Duodenal mucosa (tissue), 2 donors: ENCODE results near the gene C14orf93.

Source experiments
- H3K27ac ChIP-seq: one replicate; pipeline ENCODE4 v1.7.0; 2013; ENCODE audit warnings: low read depth, low read length
- H3K27me3 ChIP-seq, 2 donors: one replicate each; pipeline ENCODE4 v1.7.0; 2013; ENCODE audit warnings: low read length in 2 of 2, control low read depth in 1 of 2; ENCODE audit not compliant: insufficient read depth in 2 of 2, control insufficient read depth in 1 of 2
- H3K36me3 ChIP-seq, 2 donors: one replicate each; pipeline ENCODE4 v1.7.0; 2013; ENCODE audit warnings: low read length in 2 of 2, control low read depth in 1 of 2; ENCODE audit not compliant: insufficient read depth in 2 of 2, control insufficient read depth in 1 of 2
- H3K4me1 ChIP-seq, 2 donors: one replicate each; pipeline ENCODE4 v1.7.0; 2013; ENCODE audit warnings: low read length in 2 of 2, control low read depth in 1 of 2; ENCODE audit not compliant: insufficient read depth in 2 of 2, control insufficient read depth in 1 of 2
- H3K4me3 ChIP-seq, 2 donors: one replicate each; pipeline ENCODE4 v1.7.0; 2013; ENCODE audit warnings: low read length in 2 of 2, low read depth in 1 of 2
- H3K9ac ChIP-seq, 2 donors: one replicate each; pipeline ENCODE4 v1.7.0; 2013; ENCODE audit warnings: low read length in 2 of 2, low read depth in 1 of 2
- H3K9me3 ChIP-seq, 2 donors: one replicate each; pipeline ENCODE4 v1.7.0; 2013; ENCODE audit warnings: low read length in 2 of 2, control low read depth in 1 of 2; ENCODE audit not compliant: control insufficient read depth in 1 of 2

The C14orf93 gene

DNA sequence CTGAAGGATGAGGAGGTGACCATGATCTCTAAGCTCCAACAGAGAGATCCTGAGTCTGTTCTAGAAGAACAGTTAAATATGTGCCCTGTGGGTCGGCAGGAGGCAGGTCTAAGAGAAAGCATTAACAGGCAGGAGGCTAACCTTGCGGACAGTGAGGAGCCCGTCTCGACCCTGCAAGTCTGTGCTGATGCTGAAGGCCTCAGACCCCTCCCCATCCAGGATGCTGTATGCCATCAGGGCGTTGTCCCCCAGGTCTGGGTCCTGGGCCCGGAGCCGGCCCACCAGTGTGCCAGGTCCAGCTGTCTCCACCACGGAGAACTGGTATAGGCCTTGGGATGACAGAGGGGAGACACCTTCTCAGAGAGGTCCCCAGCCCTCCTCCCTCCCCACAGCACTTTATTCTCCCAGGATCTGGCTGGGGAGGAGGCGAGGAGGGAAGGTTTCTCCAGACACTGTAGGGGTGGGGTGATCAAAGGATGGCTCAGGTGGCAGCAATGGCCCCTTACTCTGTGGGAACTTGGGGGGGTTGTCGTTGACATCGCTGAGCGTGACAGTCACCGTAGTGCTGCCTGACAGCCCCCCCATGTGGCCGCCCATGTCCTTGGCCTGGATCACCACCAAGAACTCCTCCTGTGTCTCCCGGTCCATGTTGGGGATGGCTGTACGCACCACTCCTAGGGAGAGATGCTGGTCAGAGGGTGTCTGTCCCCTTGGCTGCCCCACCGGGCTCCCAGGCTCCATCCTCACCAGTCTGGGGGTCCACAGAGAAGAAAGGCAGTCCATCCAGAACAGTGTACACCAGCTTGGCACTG is 44.3 kb upstream of the C14orf93 start:
- H3K9me3 ChIP-seq = no peaks in the 10 kb centered on the region
- no peak overlapping the region for H3K27ac ChIP-seq
- no peak overlapping the region for H3K4me3 ChIP-seq
- H3K4me1 ChIP-seq = peaks cover 14 to 17% of the 10 kb centered on the region in 2 donors
- H3K36me3 ChIP-seq = peaks cover 6% of the 10 kb centered on the region in 2 donors
- no peaks in the 10 kb centered on the region for H3K27me3 ChIP-seq
- H3K9ac ChIP-seq = no peak overlapping the region

GRCh38 chr14:23053426-23053825 is 43.5 kb upstream of the C14orf93 start:
- H3K27ac ChIP-seq = no peak overlapping the region
- no peaks in the 10 kb centered on the region for H3K9me3 ChIP-seq
- no peaks in the 10 kb centered on the region for H3K36me3 ChIP-seq
- H3K4me1 ChIP-seq = peaks cover 14 to 17% of the 10 kb centered on the region in 2 donors
- H3K4me3 ChIP-seq = no peak overlapping the region
- no peaks in the 10 kb centered on the region for H3K27me3 ChIP-seq
- no peak overlapping the region for H3K9ac ChIP-seq

GRCh38 chr14:23052671-23053070 is 42.7 kb upstream of the C14orf93 start:
- no peak overlapping the region for H3K4me3 ChIP-seq
- H3K36me3 ChIP-seq = no peaks in the 10 kb centered on the region
- H3K27ac ChIP-seq = no peak overlapping the region
- H3K9ac ChIP-seq = no peak overlapping the region
- H3K9me3 ChIP-seq = no peaks in the 10 kb centered on the region
- no peaks in the 10 kb centered on the region for H3K27me3 ChIP-seq
- peaks cover 10 to 14% of the 10 kb centered on the region in 2 donors for H3K4me1 ChIP-seq

- H3K27me3 ChIP-seq = no peaks in the 10 kb centered on the region
- H3K27ac ChIP-seq = no peak overlapping the region
- no peak overlapping the region for H3K9ac ChIP-seq
- H3K4me3 ChIP-seq = no peak overlapping the region
- H3K36me3 ChIP-seq = no peaks in the 10 kb centered on the region
- peaks cover 10 to 14% of the 10 kb centered on the region in 2 donors for H3K4me1 ChIP-seq
- no peaks in the 10 kb centered on the region for H3K9me3 ChIP-seq
Observed at GRCh38 chr14:23052182-23052623, 42.3 kb upstream of the C14orf93 start.

GRCh38 chr14:23051141-23052057 is 41.5 kb upstream of the C14orf93 start:
- Histone ChIP-seq H3K36me3 (no peaks in the 10 kb centered on the region), H3K9ac (no peak overlapping the region), H3K9me3 (no peaks in the 10 kb centered on the region)

DNA sequence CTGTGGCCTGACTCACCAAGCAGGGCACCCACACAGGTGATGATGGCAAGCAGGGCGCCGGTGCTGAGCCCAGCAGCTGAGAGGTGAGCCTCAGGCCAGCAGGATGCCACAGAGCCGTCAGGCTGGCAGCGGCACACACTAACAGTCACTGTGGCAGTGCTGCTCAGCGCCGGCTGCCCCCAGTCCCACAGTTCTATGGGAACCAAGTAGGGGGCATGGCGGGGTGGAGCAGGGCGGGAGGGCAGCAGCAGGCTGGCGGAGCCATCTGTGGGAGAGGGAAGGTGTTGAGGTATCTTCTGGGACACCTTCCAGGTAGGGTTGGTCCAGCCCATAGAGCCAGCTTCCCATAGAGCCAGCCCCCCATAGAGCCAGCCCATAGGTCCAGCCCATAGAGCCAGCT is 39.1 kb upstream of the C14orf93 start:
- Histone ChIP-seq H3K4me1 (peaks cover 12 to 13% of the 10 kb centered on the region in 2 donors), H3K36me3 (no peaks in the 10 kb centered on the region), H3K27me3 (no peaks in the 10 kb centered on the region), H3K4me3 (no peak overlapping the region), H3K9me3 (no peaks in the 10 kb centered on the region), H3K27ac (no peak overlapping the region), H3K9ac (no peak overlapping the region)

More at GRCh38 chr14:23051141-23052057, 41.5 kb upstream of the C14orf93 start:
- Histone ChIP-seq H3K27me3 (no peaks in the 10 kb centered on the region), H3K27ac (no peak overlapping the region), H3K4me3 (no peak overlapping the region), H3K4me1 (peaks cover 3 to 7% of the 10 kb centered on the region in 2 donors)

- Histone ChIP-seq H3K36me3 (no peaks in the 10 kb centered on the region), H3K4me3 (no peak overlapping the region), H3K27ac (no peak overlapping the region), H3K27me3 (no peaks in the 10 kb centered on the region), H3K9me3 (no peaks in the 10 kb centered on the region), H3K9ac (no peak overlapping the region), H3K4me1 (peaks cover 12 to 13% of the 10 kb centered on the region in 2 donors)
Observed at GRCh38 chr14:23047751-23048693, 38.1 kb upstream of the C14orf93 start.

DNA sequence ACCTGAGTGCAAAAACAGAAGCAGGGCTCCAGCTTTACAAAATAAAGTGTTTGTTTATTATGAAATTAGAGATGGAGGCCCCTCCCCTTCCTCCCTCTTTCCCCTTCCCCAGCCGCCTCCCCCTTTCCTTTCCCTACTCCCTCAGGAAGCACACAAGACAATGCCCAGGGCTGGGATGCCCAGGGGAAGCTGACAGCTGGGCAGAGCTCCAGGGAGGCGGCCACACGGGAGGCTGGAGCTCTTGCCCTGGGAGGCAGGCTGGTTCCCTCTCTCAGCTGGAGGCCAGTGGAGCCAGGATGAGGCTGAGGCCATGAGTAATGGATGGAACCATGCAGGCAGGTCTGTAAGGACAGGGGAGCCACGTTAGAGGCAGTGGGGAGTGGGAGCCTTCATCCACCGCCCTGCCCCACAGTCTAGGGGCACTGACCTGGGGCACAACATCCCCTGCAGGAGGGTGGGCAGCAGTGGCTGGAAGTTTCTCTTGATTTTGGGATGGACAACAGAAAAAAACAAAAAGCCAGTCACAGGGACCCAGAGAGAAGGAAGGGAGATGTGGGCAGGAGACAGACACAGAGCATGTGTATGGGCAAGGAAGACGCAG is 37.2 kb upstream of the C14orf93 start:
- Histone ChIP-seq H3K36me3 (no peaks in the 10 kb centered on the region), H3K9me3 (no peaks in the 10 kb centered on the region), H3K9ac (no peak overlapping the region), H3K4me3 (no peak overlapping the region), H3K27me3 (no peaks in the 10 kb centered on the region), H3K4me1 (peaks cover 12 to 13% of the 10 kb centered on the region in 2 donors), H3K27ac (no peak overlapping the region)
